HS-27A (cell line): ENCODE results near the gene PRKD2.

Experiments
- DNase-seq: peaks from one replicate; pipeline ENCODE4 v3.0.0-alpha.2; 2012; ENCODE audit warnings: low read depth, missing footprints

Gene PRKD2

GRCh38 chr19:46661020-46661731, 55.7 kb downstream of the PRKD2 start, which contains the start of gene DACT3:
TSS of gene DACT3 (minus strand) at chr19:46661182. CDS start at chr19:46661064, 118 bp downstream.
- DNase-seq: peak; percentile 99

GRCh38 chr19:46660551-46661019, 56.3 kb downstream of the PRKD2 start:
- no peak for DNase-seq

DNA sequence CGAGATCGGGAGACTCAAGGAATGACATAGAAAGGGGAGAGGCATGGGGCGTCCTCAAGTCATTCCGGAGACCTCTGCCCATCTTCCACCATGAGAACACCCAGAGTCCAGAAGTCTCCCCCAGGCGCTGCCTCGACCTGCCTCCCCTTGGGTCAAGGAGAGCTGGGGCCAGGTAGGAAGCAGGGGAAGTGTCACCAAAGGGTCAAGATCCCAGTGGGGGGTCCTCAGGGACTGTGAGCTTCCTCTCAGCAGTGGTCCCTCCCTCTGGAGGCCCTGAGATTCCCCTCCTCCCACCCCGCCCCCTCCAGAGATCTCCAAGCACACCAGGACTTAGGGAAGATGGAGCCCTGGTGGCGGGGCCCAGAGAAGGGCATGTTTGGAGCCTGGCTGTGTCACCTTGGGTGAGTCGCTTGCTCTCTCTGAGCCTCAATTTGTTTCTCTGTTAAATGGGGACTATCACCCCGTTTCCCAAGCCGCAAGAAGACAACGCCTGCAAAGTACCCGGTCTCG, 56.9 kb downstream of the PRKD2 start:
- no peak for DNase-seq

- DNase-seq: no peak
Observed at GRCh38 chr19:46659151-46660007, 57.5 kb downstream of the PRKD2 start.

GRCh38 chr19:46656541-46656940, 60.4 kb downstream of the PRKD2 start:
- DNase-seq: no peak

GRCh38 chr19:46654621-46655152, 62.2 kb downstream of the PRKD2 start:
- DNase-seq: no peak

DNA sequence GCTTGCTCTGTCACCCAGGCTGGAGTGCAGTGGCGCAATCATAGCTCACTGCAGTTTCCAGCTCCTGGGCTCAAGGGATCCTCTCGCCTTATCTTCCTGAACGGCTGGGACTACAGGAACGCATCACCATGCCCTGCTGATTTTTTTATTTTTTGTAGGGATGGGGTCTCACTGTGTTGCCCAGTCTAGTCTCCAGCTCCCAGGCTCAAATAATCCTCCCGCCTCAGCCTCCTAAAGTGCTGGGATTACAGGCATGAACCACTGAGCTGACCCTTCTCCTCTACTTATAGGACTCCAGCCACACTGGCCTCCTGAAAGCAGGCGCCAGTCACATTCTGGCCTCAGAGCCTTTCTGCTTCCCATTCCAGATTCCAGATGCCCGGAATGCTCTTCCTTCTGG, 66.5 kb downstream of the PRKD2 start:
- no peak for DNase-seq

- no peak for DNase-seq
Observed at GRCh38 chr19:46648961-46649960, 67.7 kb downstream of the PRKD2 start.

- no peak for DNase-seq
Observed at GRCh38 chr19:46648060-46648960, 68.6 kb downstream of the PRKD2 start.

- DNase-seq: no peak
Observed at GRCh38 chr19:46646402-46646801, 70.5 kb downstream of the PRKD2 start.

- DNase-seq: no peak
Observed at GRCh38 chr19:46644720-46645119, 72.2 kb downstream of the PRKD2 start.

GRCh38 chr19:46640656-46641055, 76.3 kb downstream of the PRKD2 start:
- DNase-seq: no peak

DNA sequence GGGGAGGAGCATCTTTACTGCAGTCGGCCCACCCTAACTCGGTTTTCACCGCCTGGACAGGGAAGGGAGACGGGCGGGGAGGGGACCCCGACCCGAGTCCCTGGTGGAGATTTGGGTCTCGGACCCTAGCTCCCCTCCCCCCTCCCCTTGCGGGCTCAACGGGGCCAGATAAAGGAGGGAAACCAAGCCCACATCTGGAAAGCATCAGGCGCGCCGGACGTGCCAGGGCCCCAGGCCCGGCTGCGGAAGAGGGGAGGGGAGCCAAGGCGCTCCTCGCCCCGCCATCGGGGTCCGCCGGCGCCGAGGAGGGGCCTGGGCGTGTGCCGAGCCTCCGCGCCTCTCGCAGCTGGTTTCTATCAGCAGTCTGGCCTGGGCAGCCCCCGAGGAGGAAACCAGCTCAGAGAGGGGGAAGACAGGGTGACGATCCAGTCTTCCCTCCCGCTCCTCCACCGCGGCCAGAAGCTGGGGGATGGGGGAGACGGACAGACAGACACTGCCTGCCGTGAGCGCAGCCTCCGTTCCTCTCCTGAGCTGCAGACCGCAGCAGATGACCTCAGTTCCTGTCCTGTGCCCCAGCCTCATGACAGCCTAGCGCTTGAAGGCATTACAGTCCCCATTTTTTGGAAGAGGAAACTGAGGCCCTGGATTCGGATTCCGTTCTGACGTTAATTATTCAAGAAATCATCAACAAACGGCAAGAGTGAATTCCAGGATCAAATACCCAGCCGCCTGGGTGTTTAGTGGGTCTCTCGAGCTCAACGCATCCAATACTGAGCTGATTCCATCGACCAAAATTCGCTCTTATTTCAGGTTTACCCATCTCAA, 77.3 kb downstream of the PRKD2 start:
- DNase-seq: no peak

GRCh38 chr19:46637224-46637623, 79.7 kb downstream of the PRKD2 start:
- no peak for DNase-seq

GRCh38 chr19:46635920-46636761, 80.8 kb downstream of the PRKD2 start, which contains the start of gene GNG8:
TSS of gene GNG8 (minus strand) at chr19:46636202. CDS start at chr19:46634682, 1,520 bp downstream.
- DNase-seq: no peak

DNA sequence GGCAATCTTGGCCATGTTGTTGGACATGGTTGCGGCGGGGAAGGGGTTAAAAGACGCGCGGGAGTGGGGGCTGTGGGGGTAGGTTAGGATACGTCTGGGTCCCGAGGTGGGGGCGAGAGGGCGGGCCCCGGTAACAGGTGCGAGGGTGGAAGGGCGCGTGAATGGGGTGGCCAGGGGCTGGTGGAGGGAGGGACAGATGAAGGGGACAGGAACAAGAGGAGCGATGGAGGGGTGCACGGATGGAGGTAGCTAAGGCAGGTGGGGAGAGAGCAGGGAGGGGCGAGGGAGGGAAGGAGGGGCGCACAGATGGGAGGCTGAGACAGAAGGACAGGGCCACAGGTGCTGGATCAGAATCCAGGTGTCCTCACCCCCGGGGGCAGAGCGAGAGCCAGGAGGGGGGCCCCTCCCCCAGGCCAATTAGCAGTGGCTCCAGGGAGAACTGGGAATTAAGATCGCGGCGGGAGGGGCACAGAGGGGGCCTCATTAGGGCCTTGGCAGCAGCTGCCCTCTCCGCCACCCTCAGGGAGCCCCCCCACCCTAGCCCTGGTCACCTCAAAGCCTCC, 82.2 kb downstream of the PRKD2 start:
- DNase-seq: no peak

DNA sequence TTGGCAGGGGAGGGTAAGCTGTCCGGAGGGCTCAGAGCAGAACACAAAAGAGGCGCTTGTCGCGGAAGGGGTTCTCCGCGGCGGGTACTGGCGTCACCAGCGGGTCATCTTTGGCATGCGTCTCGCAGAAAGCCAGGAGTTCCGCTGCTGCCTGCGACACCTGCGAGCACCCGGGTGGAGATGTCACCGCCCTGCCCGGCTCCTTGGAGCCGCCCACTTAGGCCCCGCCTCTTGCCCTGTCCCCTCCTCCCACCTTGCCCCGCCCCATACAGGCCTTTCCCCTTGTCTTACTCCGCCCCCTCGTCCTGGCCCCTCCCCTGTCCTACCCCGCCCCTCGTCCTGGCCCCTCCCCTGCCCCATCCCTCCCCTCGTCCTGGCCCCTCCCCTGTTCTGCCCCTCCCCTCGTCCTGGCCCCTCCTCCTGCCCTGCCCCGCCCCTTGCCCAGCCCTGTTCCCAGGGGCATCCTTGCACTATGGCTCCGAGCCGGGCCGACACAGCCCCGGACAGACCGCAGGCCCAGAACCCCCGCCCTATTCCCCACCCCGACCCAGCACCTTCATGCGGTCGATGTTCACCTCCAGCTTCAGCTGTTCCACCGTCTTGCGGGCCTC, 82.8 kb downstream of the PRKD2 start:
- DNase-seq: peak; percentile 52

DNA sequence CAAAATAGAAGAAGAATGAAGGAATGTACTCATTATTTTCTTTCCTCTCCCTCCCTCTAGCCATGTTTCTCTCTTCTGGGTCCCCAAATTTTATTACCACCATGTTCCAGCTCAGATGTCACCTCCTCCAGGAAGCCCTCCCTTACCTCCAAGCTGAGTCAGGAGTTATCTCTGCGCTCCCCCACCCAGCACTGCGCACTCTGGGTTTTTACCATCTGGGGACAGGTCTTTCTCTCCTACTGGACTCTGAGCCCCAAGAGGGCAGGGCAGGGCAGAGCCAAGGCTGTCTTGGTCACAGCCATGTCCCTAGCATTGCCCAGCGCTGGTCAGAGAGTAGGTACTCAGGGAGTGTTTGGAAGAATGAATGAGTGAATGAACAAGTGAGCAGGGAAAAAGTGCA, 83.8 kb downstream of the PRKD2 start:
- no peak for DNase-seq
